ENCODE data around the gene BLZF1. TPM values are rescaled to one million over a fixed set of nuclear protein-coding genes. Genes with fewer than 3 reads are reported as not detected.

The BLZF1 gene
- total and polyA plus RNA-seq, 2 of the 8 experiments (the other 6 are each of a cell fraction or from before 2014, with no cell fraction given): 1.8 to 10.3 TPM

DNA sequence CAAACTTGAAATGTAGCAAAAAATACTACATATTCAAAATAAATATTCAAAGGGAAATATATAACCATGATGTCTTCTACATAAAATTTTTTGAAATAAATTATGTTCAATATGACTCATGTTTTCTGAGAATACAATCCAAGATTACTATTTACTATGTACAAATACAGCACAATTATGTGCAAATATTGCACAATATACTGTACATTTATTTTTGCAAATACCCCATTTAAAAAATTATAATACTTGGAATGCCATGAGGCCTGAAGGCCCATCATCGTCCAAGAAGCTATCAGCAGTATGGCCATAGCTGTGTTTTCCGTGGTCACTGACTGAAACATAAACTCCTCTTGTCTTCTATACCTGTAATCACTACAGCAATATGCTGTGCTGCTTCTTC, 47.0 kb downstream of the BLZF1 start (continued):
- no peak for TF ChIP-seq CHD7 (IDR thresholded peaks at IDR 0.05; ENCODE audit: insufficient replicate concordance, low read length)
